Measurements from ENCODE around the gene PPP2R5C. TPM values are rescaled to one million over a fixed set of nuclear protein-coding genes. Genes with fewer than 3 reads are reported as not detected.
A peak's percentile ranks its signal among the peaks of the same experiment; 100 is the strongest.
"Not testable (repeated sequence)": the region's sequence is repeated elsewhere in the genome, so short reads cannot be mapped to it uniquely, and the experiment has no call there.

Gene PPP2R5C
- total and polyA plus RNA-seq, 2 donors from 2014 or later: 65.6 to 129 TPM

GRCh38 chr14:101797856-101798255, 36.3 kb downstream of the PPP2R5C start:
- TF ChIP-seq, protein P1, sequence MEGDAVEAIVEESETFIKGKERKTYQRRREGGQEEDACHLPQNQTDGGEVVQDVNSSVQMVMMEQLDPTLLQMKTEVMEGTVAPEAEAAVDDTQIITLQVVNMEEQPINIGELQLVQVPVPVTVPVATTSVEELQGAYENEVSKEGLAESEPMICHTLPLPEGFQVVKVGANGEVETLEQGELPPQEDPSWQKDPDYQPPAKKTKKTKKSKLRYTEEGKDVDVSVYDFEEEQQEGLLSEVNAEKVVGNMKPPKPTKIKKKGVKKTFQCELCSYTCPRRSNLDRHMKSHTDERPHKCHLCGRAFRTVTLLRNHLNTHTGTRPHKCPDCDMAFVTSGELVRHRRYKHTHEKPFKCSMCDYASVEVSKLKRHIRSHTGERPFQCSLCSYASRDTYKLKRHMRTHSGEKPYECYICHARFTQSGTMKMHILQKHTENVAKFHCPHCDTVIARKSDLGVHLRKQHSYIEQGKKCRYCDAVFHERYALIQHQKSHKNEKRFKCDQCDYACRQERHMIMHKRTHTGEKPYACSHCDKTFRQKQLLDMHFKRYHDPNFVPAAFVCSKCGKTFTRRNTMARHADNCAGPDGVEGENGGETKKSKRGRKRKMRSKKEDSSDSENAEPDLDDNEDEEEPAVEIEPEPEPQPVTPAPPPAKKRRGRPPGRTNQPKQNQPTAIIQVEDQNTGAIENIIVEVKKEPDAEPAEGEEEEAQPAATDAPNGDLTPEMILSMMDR (IDR thresholded peaks at IDR 0.05; ENCODE audit: borderline replicate concordance, extremely low read depth, insufficient read depth): no peak
- no peak overlapping the region for H3K4me3 ChIP-seq (ENCODE audit: low read length in 3 of 3)
- DNase-seq (no peak), FAIRE-seq (no peak)
- H3K36me3 ChIP-seq (ENCODE audit: control insufficient read depth in 2 of 3, insufficient read depth in 3 of 3, low read length in 3 of 3): peaks cover 0 to 4% (median 0%) of the 10 kb centered on the region in 3 donors
- no peak overlapping the region for H3K9ac ChIP-seq (ENCODE audit: low read length in 3 of 3)
- intact Hi-C loops (cut with DNase I): no loop called here
- H3K27ac ChIP-seq (ENCODE audit: low read depth in 2 of 2, low read length in 2 of 2): no peak overlapping the region
- no peaks in the 10 kb centered on the region for H3K27me3 ChIP-seq (ENCODE audit: control insufficient read depth, insufficient read depth, low read length)
- H3K4me1 ChIP-seq (ENCODE audit: control insufficient read depth in 2 of 3, insufficient read depth in 2 of 3, low read depth in 1 of 3, low read length in 3 of 3): no peaks in the 10 kb centered on the region
- no peaks in the 10 kb centered on the region for H3K9me3 ChIP-seq (ENCODE audit: control insufficient read depth in 2 of 3, insufficient read depth in 1 of 3, low read length in 3 of 3)

DNA sequence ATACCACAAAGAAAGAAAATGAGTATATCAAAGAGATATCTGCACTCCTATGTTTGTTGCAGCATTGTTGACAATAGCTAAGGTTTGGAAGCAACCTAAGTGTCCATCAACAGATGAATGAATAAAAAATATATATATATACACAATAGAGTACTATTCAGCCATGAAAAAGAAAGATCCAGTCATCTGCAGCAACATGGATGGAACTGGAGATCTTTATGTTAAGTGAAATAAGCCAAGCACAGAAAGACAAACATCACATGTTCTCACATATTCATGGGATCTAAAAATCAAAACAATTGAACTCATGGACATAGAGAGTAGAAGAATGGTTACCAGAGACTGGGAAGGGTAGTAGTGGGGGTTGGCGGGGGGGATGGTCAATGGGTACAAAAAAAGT, 42.9 kb downstream of the PPP2R5C start:
- H3K4me1 ChIP-seq (ENCODE audit: control insufficient read depth in 2 of 3, insufficient read depth in 2 of 3, low read depth in 1 of 3, low read length in 3 of 3); intact Hi-C loops (cut with DNase I); H3K4me3 ChIP-seq (ENCODE audit: low read length in 3 of 3); H3K9ac ChIP-seq (ENCODE audit: low read length in 3 of 3); H3K9me3 ChIP-seq (ENCODE audit: control insufficient read depth in 2 of 3, insufficient read depth in 1 of 3, low read length in 3 of 3); H3K27ac ChIP-seq (ENCODE audit: low read depth in 2 of 2, low read length in 2 of 2); DNase-seq; FAIRE-seq; H3K36me3 ChIP-seq (ENCODE audit: control insufficient read depth in 2 of 3, insufficient read depth in 3 of 3, low read length in 3 of 3); H3K27me3 ChIP-seq (ENCODE audit: control insufficient read depth, insufficient read depth, low read length): not testable (repeated sequence)

GRCh38 chr14:101806252-101806651, 44.7 kb downstream of the PPP2R5C start:
- FAIRE-seq; DNase-seq; H3K27me3 ChIP-seq (ENCODE audit: control insufficient read depth, insufficient read depth, low read length); H3K9ac ChIP-seq (ENCODE audit: low read length in 3 of 3); H3K4me1 ChIP-seq (ENCODE audit: control insufficient read depth in 2 of 3, insufficient read depth in 2 of 3, low read depth in 1 of 3, low read length in 3 of 3); H3K27ac ChIP-seq (ENCODE audit: low read depth in 2 of 2, low read length in 2 of 2); intact Hi-C loops (cut with DNase I); H3K36me3 ChIP-seq (ENCODE audit: control insufficient read depth in 2 of 3, insufficient read depth in 3 of 3, low read length in 3 of 3); H3K9me3 ChIP-seq (ENCODE audit: control insufficient read depth in 2 of 3, insufficient read depth in 1 of 3, low read length in 3 of 3); H3K4me3 ChIP-seq (ENCODE audit: low read length in 3 of 3): not testable (repeated sequence)

DNA sequence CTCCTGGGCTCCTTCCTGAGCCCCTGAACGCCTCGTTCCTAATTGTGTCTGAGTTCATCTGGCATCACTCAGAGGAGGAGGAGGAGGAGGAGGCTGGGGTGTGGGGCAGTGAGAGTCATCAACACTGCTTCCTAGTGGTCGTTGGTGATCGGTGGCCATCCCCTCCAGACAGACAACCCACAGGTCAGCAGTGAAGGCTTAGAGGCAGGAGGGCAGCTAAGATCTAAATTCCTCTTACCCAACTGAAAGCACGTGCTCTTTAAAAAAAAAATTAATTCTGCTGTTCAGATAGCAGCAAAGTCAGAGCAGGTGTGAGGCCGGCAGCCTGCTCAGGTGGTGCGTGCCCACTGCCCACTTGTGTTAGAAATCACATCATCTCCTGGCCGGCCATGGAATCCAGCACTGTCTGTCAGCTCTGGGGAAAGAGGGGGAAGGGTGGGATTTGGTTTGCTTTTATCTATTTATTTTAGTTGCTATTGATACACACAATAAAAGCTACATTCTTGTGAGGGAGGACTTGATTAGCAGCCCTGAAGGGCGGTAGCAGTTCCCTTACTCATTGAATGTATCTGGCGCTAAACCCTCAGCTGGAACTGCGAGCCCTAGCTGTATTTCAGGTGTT, 46.6 kb downstream of the PPP2R5C start:
- H3K27me3 ChIP-seq (ENCODE audit: control insufficient read depth, insufficient read depth, low read length): no peaks in the 10 kb centered on the region
- H3K27ac ChIP-seq (ENCODE audit: low read depth in 2 of 2, low read length in 2 of 2): no peak overlapping the region
- TF ChIP-seq, protein P1 (IDR thresholded peaks at IDR 0.05; ENCODE audit: borderline replicate concordance, extremely low read depth, insufficient read depth): no peak
- no peaks in the 10 kb centered on the region for H3K36me3 ChIP-seq (ENCODE audit: control insufficient read depth in 2 of 3, insufficient read depth in 3 of 3, low read length in 3 of 3)
- no peaks in the 10 kb centered on the region for H3K9me3 ChIP-seq (ENCODE audit: control insufficient read depth in 2 of 3, insufficient read depth in 1 of 3, low read length in 3 of 3)
- H3K4me3 ChIP-seq (ENCODE audit: low read length in 3 of 3): no peak overlapping the region
- intact Hi-C loops (cut with DNase I): no loop called here
- no peak for FAIRE-seq
- DNase-seq: peak in 2 of 5 donors; percentile 26 to 53
- no peak overlapping the region for H3K9ac ChIP-seq (ENCODE audit: low read length in 3 of 3)
- peaks cover 0 to 15% (median 13%) of the 10 kb centered on the region in 3 donors for H3K4me1 ChIP-seq (ENCODE audit: control insufficient read depth in 2 of 3, insufficient read depth in 2 of 3, low read depth in 1 of 3, low read length in 3 of 3)

All from kidney (tissue), 14 donors.